ENCODE data around the gene RAET1E.
"Not testable (repeated sequence)": the region's sequence is repeated elsewhere in the genome, so short reads cannot be mapped to it uniquely, and the experiment has no call there.

RAET1E gene, protein sequence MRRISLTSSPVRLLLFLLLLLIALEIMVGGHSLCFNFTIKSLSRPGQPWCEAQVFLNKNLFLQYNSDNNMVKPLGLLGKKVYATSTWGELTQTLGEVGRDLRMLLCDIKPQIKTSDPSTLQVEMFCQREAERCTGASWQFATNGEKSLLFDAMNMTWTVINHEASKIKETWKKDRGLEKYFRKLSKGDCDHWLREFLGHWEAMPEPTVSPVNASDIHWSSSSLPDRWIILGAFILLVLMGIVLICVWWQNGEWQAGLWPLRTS

DNA sequence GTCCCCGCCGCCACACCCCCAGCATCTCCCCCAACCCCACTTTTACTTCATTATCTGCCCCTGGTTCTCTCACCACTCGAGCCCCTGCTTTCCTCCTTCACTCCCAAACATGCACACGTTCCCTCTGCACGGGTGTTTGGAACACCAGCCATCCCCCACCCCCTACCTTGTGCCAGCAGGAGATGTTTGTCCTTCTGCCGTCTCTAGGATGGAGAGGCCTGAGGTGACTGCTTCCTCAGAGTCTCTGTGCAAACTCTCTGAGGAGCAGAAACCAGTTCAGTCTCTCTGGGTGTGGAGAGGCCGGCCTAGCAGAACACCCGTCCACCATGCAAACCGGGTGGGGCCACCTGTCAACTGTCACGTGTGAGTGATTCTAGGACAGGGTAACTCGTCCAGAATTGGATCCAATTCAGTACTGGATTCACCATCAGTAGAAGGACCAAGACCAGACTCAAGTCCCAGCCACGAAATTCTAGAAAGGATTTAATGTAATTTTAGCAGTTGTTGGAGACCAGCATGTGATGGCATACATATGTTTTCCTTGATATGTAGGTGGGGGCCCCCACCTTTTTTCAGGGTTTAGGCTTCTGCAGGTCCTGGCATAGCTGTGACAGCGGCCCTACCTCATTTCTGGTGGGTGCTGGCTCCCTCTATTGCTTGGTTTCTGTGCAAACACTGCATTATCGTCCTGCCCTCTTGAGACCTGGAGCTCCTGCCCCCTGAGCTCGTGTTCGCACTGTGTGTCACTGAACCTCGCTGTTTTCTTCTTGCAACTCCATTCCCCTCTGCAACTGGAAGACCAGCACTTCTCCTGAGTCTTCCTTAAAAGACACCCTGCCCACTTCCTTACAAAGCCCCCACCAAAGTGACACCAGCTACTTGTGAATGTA, at the start of gene RAET1E:
TSS of gene RAET1E (minus strand) at position 259 of the 890 bp plus-strand sequence. CDS start 7,212 bp downstream, outside the sequence.
- DNase-seq (ENCODE audit: extremely low read depth in 1 of 2, low read depth in 1 of 2) = no peak

- not testable (repeated sequence) for DNase-seq (ENCODE audit: extremely low read depth in 1 of 2, low read depth in 1 of 2)
Observed at GRCh38 chr6:149947533-149947932, 49.6 kb upstream of the RAET1E start.

GRCh38 chr6:149946631-149947030, 48.7 kb upstream of the RAET1E start:
- not testable (repeated sequence) for DNase-seq (ENCODE audit: extremely low read depth in 1 of 2, low read depth in 1 of 2)

GRCh38 chr6:149945276-149945675, 47.4 kb upstream of the RAET1E start:
- DNase-seq (ENCODE audit: extremely low read depth in 1 of 2, low read depth in 1 of 2) = not testable (repeated sequence)

DNA sequence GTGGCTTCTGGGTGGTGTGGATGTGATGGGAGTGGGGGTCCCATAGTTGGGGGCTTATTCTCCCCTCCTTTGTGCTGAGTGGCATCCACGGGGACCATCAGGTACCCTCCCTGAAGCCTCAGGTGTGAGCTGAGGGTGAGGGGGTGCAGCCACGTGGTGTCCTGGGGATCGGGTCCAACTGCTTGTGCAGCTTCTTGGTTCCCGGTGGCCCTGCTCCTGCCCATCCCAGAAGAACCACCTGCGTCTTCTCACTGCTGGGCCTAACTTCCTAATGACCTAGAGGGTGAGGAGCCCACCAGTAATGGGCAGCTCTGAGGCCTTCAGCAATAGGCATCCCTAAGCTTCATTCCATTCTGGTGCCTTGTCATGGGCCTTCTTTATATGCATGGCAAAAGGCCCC, 45.4 kb upstream of the RAET1E start:
- not testable (repeated sequence) for DNase-seq (ENCODE audit: extremely low read depth in 1 of 2, low read depth in 1 of 2)

- no peak for DNase-seq (ENCODE audit: extremely low read depth in 1 of 2, low read depth in 1 of 2)
Observed at GRCh38 chr6:149942461-149942829, 44.5 kb upstream of the RAET1E start.

GRCh38 chr6:149941583-149942460, 43.9 kb upstream of the RAET1E start, which contains the start of gene ULBP2:
Gene ULBP2, plus strand, starts transcription at chr6:149942014. Its CDS starts 59 bp downstream, at chr6:149942073.
- peak; percentile 67 to 87 for DNase-seq (ENCODE audit: extremely low read depth in 1 of 2, low read depth in 1 of 2)

- DNase-seq (ENCODE audit: extremely low read depth in 1 of 2, low read depth in 1 of 2) = no peak
Observed at GRCh38 chr6:149940672-149940982, 42.7 kb upstream of the RAET1E start.

GRCh38 chr6:149939909-149940671, 42.2 kb upstream of the RAET1E start:
- no peak for DNase-seq (ENCODE audit: extremely low read depth in 1 of 2, low read depth in 1 of 2)

DNA sequence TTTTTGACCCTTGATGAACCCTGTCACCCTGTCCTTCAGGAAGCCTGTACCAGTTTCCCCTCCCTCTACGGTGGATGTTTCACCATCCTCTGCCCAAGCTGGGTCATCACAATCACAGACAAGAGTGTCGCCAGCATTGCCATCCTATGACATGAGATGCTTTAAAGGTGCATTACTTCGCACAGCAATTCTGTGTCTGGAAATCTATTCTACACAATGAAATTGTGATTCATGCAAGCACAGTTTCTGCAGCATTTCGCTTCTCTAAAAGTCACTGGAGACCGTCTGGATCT, 41.4 kb upstream of the RAET1E start:
- DNase-seq (ENCODE audit: extremely low read depth in 1 of 2, low read depth in 1 of 2) = no peak

- no peak for DNase-seq (ENCODE audit: extremely low read depth in 1 of 2, low read depth in 1 of 2)
Observed at GRCh38 chr6:149938571-149939355, 40.9 kb upstream of the RAET1E start.

DNA sequence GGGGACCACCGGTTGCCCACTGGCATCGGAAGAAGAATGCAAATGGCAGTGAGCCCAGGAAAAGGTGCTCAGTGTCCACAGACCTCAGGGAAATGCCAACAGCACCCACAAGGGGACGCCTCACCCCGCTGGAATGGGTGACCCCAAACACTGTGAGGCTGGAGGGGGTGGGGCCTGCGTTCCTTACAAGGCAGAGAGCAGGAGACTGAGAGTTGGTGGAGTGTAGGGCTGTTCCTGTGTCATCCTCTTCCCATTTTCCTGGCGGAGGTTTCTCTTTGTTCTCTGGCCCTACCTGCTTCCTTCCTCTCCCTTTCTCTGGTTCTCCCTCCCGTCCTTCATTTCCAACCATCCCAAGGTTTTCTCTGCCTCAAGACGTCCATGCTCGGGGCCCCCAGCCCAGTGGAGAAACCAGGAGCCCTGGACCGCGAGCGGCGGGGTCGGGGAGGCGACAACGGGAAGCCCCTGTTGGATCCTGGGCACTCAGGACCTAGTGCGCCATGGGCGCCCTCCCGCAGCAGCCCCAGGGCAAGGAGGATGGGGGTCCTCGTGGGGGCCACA, 40.2 kb upstream of the RAET1E start:
- DNase-seq (ENCODE audit: extremely low read depth in 1 of 2, low read depth in 1 of 2) = not testable (repeated sequence)

GRCh38 chr6:149936743-149937142, 38.8 kb upstream of the RAET1E start:
- no peak for DNase-seq (ENCODE audit: extremely low read depth in 1 of 2, low read depth in 1 of 2)

- no peak for DNase-seq (ENCODE audit: extremely low read depth in 1 of 2, low read depth in 1 of 2)
Observed at GRCh38 chr6:149935668-149936067, 37.8 kb upstream of the RAET1E start.

DNA sequence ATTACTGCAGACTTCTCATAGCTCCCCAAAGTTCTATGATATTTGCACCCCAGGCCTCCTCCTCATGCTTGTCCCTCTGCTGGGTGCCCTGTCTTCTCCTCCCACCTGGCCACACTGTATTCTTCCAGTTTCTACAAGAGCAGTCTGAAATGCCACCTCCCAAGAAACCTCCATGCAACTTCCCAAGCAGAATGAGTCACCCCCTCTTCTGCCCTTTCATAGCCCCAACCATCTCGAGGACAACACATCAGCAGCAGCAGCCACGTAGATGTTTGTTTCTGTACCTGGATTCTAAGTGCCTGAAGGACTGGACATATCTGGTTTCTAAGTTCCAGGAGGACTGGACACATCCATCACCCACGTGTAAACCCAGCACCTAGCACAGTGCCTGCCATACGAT, 37.3 kb upstream of the RAET1E start:
- DNase-seq (ENCODE audit: extremely low read depth in 1 of 2, low read depth in 1 of 2) = no peak

DNA sequence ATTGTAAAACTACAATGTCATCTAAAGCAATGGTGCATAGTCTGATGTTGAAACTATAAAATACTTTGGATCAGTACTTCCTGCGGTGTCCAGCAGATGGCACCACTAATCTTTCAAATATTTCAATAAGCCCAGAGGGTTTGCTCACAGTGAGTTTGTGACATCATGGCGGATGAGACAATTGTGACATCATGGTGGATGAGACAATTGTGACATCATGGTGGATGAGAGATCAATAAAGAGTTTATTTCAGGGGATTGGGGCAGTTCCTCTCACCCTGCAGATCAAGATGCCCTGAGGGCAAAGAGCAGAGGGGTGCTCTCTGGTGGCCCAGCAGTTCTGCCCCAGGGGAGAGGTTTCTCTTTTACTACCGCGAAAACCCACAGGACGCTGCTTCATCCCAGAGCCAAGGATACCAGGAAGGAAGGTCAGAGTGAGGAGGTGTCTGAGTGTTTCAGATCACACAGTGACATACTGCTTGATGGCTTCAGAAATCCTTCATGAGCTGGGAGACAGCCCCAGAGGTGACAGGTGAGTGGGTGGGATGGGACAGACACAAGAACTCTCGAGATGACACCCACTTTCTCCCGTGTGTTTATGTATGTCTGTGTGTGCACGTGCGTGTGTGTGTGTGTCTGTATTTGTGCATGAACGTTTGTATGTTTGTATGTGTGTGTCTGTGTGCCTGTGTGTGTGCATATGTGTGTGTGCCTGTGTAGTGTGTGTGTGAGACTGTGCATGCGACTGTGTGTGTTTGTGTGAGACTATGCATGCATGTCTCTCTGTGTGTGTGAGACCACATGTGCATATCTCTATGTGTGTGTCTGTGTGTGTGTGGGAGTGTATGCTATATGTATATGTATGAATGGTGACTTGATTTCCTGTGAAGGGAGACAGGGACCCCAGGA, 36.6 kb upstream of the RAET1E start:
- DNase-seq (ENCODE audit: extremely low read depth in 1 of 2, low read depth in 1 of 2) = peak in 1 of 2 donors; percentile 41

GRCh38 chr6:149933461-149933860, 35.5 kb upstream of the RAET1E start:
- no peak for DNase-seq (ENCODE audit: extremely low read depth in 1 of 2, low read depth in 1 of 2)

GRCh38 chr6:149933036-149933435, 35.1 kb upstream of the RAET1E start:
- DNase-seq (ENCODE audit: extremely low read depth in 1 of 2, low read depth in 1 of 2) = no peak
